HG03439 (cell line): Measurements from ENCODE around the gene RECK.

ENCODE experiments used
- ATAC-seq: cut with Tn5 transposase; IDR thresholded peaks from one replicate; pipeline ENCODE4 v1.9.1; 2021; ENCODE audit warnings: mild to moderate bottlenecking, moderate library complexity; ENCODE audit not compliant: unreplicated experiment

Gene RECK

GRCh38 chr9:36025746-36026145, 11.0 kb upstream of the RECK start:
- no peak for ATAC-seq

- no peak for ATAC-seq
Observed at GRCh38 chr9:36029202-36029601, 7.5 kb upstream of the RECK start.

GRCh38 chr9:36029765-36030528, 6.8 kb upstream of the RECK start:
- no peak for ATAC-seq

- no peak for ATAC-seq
Observed at GRCh38 chr9:36030871-36031270, 5.8 kb upstream of the RECK start.

GRCh38 chr9:36031774-36032555, 4.7 kb upstream of the RECK start:
- ATAC-seq, result no peak

GRCh38 chr9:36033788-36034187, 2.9 kb upstream of the RECK start:
- no peak for ATAC-seq

- no peak for ATAC-seq
Observed at GRCh38 chr9:36034234-36034633, 2.5 kb upstream of the RECK start.

GRCh38 chr9:36035006-36035405, 1.7 kb upstream of the RECK start:
- ATAC-seq, result no peak

GRCh38 chr9:36036253-36036779, 397 bp upstream of the RECK start:
- no peak for ATAC-seq

GRCh38 chr9:36037549-36038122, 923 bp downstream of the RECK start:
- ATAC-seq, result no peak

GRCh38 chr9:36039121-36039520, 2.4 kb downstream of the RECK start:
- no peak for ATAC-seq

GRCh38 chr9:36039696-36040095, 3.0 kb downstream of the RECK start:
- no peak for ATAC-seq

- no peak for ATAC-seq
Observed at GRCh38 chr9:36040271-36040925, 3.7 kb downstream of the RECK start.

- no peak for ATAC-seq
Observed at GRCh38 chr9:36041506-36041905, 4.8 kb downstream of the RECK start.

- no peak for ATAC-seq
Observed at GRCh38 chr9:36045610-36046009, 8.9 kb downstream of the RECK start.

- no peak for ATAC-seq
Observed at GRCh38 chr9:36046923-36047322, 10.2 kb downstream of the RECK start.

GRCh38 chr9:36049408-36049807, 12.7 kb downstream of the RECK start:
- no peak for ATAC-seq

- no peak for ATAC-seq
Observed at GRCh38 chr9:36050476-36050875, 13.8 kb downstream of the RECK start.

GRCh38 chr9:36051317-36051716, 14.6 kb downstream of the RECK start:
- no peak for ATAC-seq

GRCh38 chr9:36053971-36054370, 17.3 kb downstream of the RECK start:
- no peak for ATAC-seq

GRCh38 chr9:36056896-36057295, 20.2 kb downstream of the RECK start:
- no peak for ATAC-seq
